ENCODE measurements around the gene NFIA. TPM values are rescaled to one million over a fixed set of nuclear protein-coding genes. Genes with fewer than 3 reads are reported as not detected.

NFIA gene
- total RNA-seq, 1 experiment from 2014 or later: 38.6 TPM

DNA sequence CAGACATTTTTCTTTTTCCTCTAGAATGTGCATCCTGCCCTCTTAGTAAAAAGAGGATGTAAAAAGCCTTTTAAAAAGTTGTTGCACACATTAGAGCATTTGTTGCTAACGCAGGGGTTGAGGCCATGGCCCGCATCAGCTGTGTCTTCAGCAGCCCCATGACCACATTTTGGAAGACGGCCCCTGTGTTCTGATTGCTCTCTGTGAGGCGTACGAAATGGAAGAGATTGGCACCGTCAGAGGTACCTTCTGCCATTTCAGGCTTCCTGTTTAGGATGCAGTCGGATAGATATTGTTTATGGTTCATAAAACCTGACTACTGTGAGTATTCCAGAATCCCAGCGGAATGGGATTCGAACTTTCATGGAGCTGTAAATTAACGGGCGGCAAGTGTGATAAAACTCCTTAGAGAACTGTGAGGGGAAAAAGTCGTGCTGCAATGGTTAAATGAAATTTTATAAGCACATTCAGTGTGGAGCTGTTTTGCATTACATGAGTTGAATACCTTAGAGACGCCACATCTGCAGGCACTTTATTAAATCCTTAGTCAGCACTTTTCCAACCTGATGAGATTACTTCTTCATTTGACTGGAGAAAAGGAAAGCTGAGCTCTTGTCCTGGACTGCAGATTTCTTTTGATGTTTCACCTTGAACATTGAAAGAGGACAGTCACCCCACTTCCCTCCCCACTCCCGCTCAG, 368.7 kb downstream of the NFIA start:
- Mint-ChIP-seq H3K27ac (ENCODE audit: unreplicated experiment) (peak overlapping the region; percentile 94), H3K36me3 (ENCODE audit: insufficient read depth, unreplicated experiment) (peaks cover 29% of the 10 kb centered on the region), H3K9me3 (ENCODE audit: low read depth, unreplicated experiment) (no peaks in the 10 kb centered on the region), H3K4me3 (ENCODE audit: low read depth, unreplicated experiment) (no peak overlapping the region), H3K27me3 (ENCODE audit: unreplicated experiment) (no peaks in the 10 kb centered on the region), H3K4me1 (ENCODE audit: low read depth, unreplicated experiment) (peaks cover 53% of the 10 kb centered on the region)
- DNase-seq: no peak
- CTCF ChIA-PET: no interaction called here
- BruUV-seq (replicated peaks): no TSS peak
- TF ChIP-seq, protein P1, sequence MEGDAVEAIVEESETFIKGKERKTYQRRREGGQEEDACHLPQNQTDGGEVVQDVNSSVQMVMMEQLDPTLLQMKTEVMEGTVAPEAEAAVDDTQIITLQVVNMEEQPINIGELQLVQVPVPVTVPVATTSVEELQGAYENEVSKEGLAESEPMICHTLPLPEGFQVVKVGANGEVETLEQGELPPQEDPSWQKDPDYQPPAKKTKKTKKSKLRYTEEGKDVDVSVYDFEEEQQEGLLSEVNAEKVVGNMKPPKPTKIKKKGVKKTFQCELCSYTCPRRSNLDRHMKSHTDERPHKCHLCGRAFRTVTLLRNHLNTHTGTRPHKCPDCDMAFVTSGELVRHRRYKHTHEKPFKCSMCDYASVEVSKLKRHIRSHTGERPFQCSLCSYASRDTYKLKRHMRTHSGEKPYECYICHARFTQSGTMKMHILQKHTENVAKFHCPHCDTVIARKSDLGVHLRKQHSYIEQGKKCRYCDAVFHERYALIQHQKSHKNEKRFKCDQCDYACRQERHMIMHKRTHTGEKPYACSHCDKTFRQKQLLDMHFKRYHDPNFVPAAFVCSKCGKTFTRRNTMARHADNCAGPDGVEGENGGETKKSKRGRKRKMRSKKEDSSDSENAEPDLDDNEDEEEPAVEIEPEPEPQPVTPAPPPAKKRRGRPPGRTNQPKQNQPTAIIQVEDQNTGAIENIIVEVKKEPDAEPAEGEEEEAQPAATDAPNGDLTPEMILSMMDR (IDR thresholded peaks at IDR 0.05; ENCODE audit: unreplicated experiment): no peak
- intact Hi-C loops (cut with micrococcal nuclease; ENCODE audit: unreplicated experiment): loop anchor here (5.0 to 10.0 kb wide), 4 partner anchors 99 to 394 kb away; partner anchors contain the start of gene NFIA

DNA sequence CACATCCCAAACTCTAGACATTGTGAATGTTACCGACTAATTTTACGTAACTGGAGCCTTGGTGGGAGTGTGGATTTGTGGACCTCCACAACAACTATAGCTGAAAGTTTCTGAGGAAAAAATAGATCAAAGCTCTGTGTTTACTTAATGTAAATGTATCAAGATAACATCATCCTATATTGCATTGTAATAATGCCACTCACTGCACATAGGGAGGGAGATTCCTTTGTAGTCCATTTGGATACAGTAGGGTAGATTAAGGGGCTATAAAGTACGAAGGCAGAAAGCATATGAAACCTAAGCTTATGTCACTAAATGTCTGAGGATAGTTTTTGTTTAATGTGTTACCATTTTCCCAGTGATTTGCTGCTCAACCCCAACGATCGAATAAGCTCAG, 369.2 kb downstream of the NFIA start:
- Mint-ChIP-seq H3K9me3 (ENCODE audit: low read depth, unreplicated experiment) (no peaks in the 10 kb centered on the region), H3K27me3 (ENCODE audit: unreplicated experiment) (no peaks in the 10 kb centered on the region), H3K27ac (ENCODE audit: unreplicated experiment) (peak overlapping the region; percentile 94), H3K36me3 (ENCODE audit: insufficient read depth, unreplicated experiment) (peaks cover 25% of the 10 kb centered on the region), H3K4me1 (ENCODE audit: low read depth, unreplicated experiment) (peaks cover 48% of the 10 kb centered on the region), H3K4me3 (ENCODE audit: low read depth, unreplicated experiment) (no peak overlapping the region)
- CTCF ChIA-PET: interaction anchor here (1.5 kb wide), 1 partner anchor 53 kb away, joined by 3 read pairs; no protein-coding TSS in a partner anchor
- BruUV-seq (replicated peaks): no TSS peak
- DNase-seq: no peak
- TF ChIP-seq, protein P1 (IDR thresholded peaks at IDR 0.05; ENCODE audit: unreplicated experiment): no peak
- intact Hi-C loops (cut with micrococcal nuclease; ENCODE audit: unreplicated experiment): loop anchor here (5.0 to 10.0 kb wide), 4 partner anchors 99 to 394 kb away; partner anchors contain the start of gene NFIA

- Mint-ChIP-seq H3K9me3 (ENCODE audit: low read depth, unreplicated experiment) (no peaks in the 10 kb centered on the region), H3K27me3 (ENCODE audit: unreplicated experiment) (no peaks in the 10 kb centered on the region), H3K4me3 (ENCODE audit: low read depth, unreplicated experiment) (peak overlapping the region; percentile 24), H3K27ac (ENCODE audit: unreplicated experiment) (peak overlapping the region; percentile 94), H3K36me3 (ENCODE audit: insufficient read depth, unreplicated experiment) (peaks cover 25% of the 10 kb centered on the region), H3K4me1 (ENCODE audit: low read depth, unreplicated experiment) (peaks cover 44% of the 10 kb centered on the region)
- CTCF ChIA-PET: interaction anchor here (0.5 to 2.0 kb wide), 11 partner anchors 9 to 559 kb away, joined by 3 to 8 read pairs (median 4); no protein-coding TSS in a partner anchor
- intact Hi-C loops (cut with micrococcal nuclease; ENCODE audit: unreplicated experiment): loop anchor here (1.0 to 10.0 kb wide), 10 partner anchors 52 to 482 kb away; partner anchors contain the start of gene NFIA
- no TSS peak for BruUV-seq (replicated peaks)
- no peak for DNase-seq
- TF ChIP-seq, protein P1 (IDR thresholded peaks at IDR 0.05; ENCODE audit: unreplicated experiment): no peak
Observed at GRCh38 chr1:61452176-61453035, 370.0 kb downstream of the NFIA start.

GRCh38 chr1:61453111-61453961, 371.0 kb downstream of the NFIA start:
- H3K4me3 Mint-ChIP-seq (ENCODE audit: low read depth, unreplicated experiment): peak overlapping the region; percentile 24
- DNase-seq: peak; percentile 85
- CTCF ChIA-PET: interaction anchor here (0.5 to 2.0 kb wide), 14 partner anchors 10 to 560 kb away, joined by 3 to 8 read pairs (median 4); no protein-coding TSS in a partner anchor
- peaks cover 25% of the 10 kb centered on the region for H3K36me3 Mint-ChIP-seq (ENCODE audit: insufficient read depth, unreplicated experiment)
- peaks cover 44% of the 10 kb centered on the region for H3K4me1 Mint-ChIP-seq (ENCODE audit: low read depth, unreplicated experiment)
- BruUV-seq (replicated peaks): no TSS peak
- H3K27me3 Mint-ChIP-seq (ENCODE audit: unreplicated experiment): no peaks in the 10 kb centered on the region
- intact Hi-C loops (cut with micrococcal nuclease; ENCODE audit: unreplicated experiment): loop anchor here (1.0 to 10.0 kb wide), 10 partner anchors 53 to 483 kb away; partner anchors contain the start of gene NFIA
- H3K9me3 Mint-ChIP-seq (ENCODE audit: low read depth, unreplicated experiment): no peaks in the 10 kb centered on the region
- TF ChIP-seq, protein P1 (IDR thresholded peaks at IDR 0.05; ENCODE audit: unreplicated experiment): peak; percentile 83
- peak overlapping the region; percentile 94 for H3K27ac Mint-ChIP-seq (ENCODE audit: unreplicated experiment)

Measured in Calu3 (cell line).